Activated T-helper 2 cell treated with anti-CD3 and anti-CD28 coated beads, Interferon-gamma antibody, Interleukin-2, Interleukin-4, amounts not matched to agents 10 μg/mL and 5 μg/mL and 100 μg/mL, durations not matched to agents 14 hours and 24 hours and 36 hours (primary cell): ENCODE data around the gene CHST9. TPM values are rescaled to one million over a fixed set of nuclear protein-coding genes. Genes with fewer than 3 reads are reported as not detected.
"Not testable (repeated sequence)": the region's sequence is repeated elsewhere in the genome, so short reads cannot be mapped to it uniquely, and the experiment has no call there.

Source experiments
- DNase-seq: peaks from one replicate; pipeline ENCODE4 v3.0.0; 2021; ENCODE audit warnings: low spot score
- H3K27ac Mint-ChIP-seq: one replicate; pipeline ENCODE4 v1.8.0; 2021; ENCODE audit warnings: mixed read lengths
- H3K27me3 Mint-ChIP-seq: one replicate; pipeline ENCODE4 v1.8.0; 2021; ENCODE audit warnings: low read depth, mixed read lengths
- H3K36me3 Mint-ChIP-seq: one replicate; pipeline ENCODE4 v1.8.0; 2021; ENCODE audit warnings: low read depth, mixed read lengths
- H3K4me1 Mint-ChIP-seq: one replicate; pipeline ENCODE4 v1.8.0; 2021; ENCODE audit warnings: low read depth, mixed read lengths
- H3K4me3 Mint-ChIP-seq: one replicate; pipeline ENCODE4 v1.8.0; 2021; ENCODE audit warnings: low read depth, mild to moderate bottlenecking, moderate library complexity, mixed read lengths
- H3K9me3 Mint-ChIP-seq: one replicate; pipeline ENCODE4 v1.8.0; 2021; ENCODE audit warnings: mixed read lengths
- intact Hi-C: fragments of 100-400 bp; cut with micrococcal nuclease; formaldehyde crosslinking; loops from one replicate; pipeline ENCODE4 v1.15.1; 2023
- total RNA-seq: library from RNA; stranded (reverse); gene quantifications from 2 replicates; pipeline ENCODE4 v1.2.3, GENCODE V29; 2022

Gene CHST9
- total RNA-seq, 1 donor from 2014 or later: not detected

DNA sequence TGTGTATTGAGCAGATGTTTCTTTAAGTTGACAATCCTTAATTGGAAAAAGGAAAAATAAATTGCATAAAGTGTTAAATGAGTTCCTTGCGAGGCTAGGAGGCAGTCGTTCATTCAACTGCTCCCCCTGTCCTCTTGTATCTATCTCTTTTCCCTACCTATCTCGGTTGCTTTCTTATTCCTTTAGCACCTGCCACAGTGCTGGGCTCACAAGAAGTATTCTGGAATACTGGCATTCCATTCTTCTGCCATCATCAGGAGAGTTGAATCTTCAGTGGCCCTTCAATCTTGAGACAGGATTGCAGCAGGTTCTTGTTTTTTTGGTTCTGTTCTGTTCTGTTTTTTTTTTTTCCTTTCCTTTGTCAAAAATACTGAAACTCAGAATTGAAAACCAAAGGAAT, 176.5 kb downstream of the CHST9 start:
- no peaks in the 10 kb centered on the region for H3K9me3 Mint-ChIP-seq
- no peak overlapping the region for H3K27ac Mint-ChIP-seq
- H3K27me3 Mint-ChIP-seq: no peaks in the 10 kb centered on the region
- no peaks in the 10 kb centered on the region for H3K4me1 Mint-ChIP-seq
- H3K36me3 Mint-ChIP-seq: no peaks in the 10 kb centered on the region
- intact Hi-C loops: no loop called here
- no peak for DNase-seq
- H3K4me3 Mint-ChIP-seq: no peak overlapping the region

DNA sequence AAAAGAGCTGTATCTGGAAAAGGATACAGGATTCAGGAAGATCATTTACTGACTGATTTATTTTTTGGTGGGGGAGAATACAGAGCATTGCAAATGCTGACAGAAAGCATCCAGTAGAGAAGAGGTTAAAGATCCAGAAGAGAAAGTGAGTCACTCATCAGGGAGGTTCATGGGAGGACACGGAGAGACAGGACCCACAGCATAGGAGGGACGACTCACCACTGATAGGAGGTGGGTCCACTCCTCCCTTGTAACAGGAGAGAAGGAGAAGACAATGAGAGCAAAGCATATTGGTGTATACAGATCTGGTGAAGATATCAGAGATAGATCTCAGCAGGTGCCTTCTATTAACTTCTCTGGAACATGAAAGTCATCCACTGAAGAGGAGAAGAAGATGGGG, 177.2 kb downstream of the CHST9 start:
- Mint-ChIP-seq H3K4me1 (no peaks in the 10 kb centered on the region), H3K27ac (no peak overlapping the region), H3K4me3 (no peak overlapping the region), H3K27me3 (no peaks in the 10 kb centered on the region), H3K9me3 (no peaks in the 10 kb centered on the region), H3K36me3 (no peaks in the 10 kb centered on the region)
- DNase-seq: no peak
- intact Hi-C loops: no loop called here

DNA sequence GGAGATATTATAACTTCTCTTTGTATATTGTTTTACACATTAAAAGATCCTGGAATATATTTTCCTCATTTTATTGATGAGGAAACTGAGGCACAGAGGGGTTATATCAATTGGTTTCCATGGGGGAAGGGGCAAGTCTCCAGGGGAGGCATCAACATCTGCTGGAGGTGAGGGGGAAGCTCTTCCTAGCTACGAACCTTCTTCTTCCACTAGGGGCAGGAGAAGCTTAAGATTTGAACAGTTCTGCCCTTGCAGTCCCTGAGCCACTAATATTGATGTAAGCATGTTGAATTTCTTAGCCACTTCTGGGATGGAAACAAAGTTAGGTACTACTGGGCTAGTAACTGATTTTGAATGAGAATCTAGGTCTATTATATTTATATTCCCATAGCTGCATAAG, 179.5 kb downstream of the CHST9 start:
- Mint-ChIP-seq H3K36me3 (no peaks in the 10 kb centered on the region), H3K27me3 (no peaks in the 10 kb centered on the region), H3K4me1 (no peaks in the 10 kb centered on the region), H3K27ac (no peak overlapping the region), H3K9me3 (no peaks in the 10 kb centered on the region), H3K4me3 (no peak overlapping the region)
- intact Hi-C loops: no loop called here
- no peak for DNase-seq

DNA sequence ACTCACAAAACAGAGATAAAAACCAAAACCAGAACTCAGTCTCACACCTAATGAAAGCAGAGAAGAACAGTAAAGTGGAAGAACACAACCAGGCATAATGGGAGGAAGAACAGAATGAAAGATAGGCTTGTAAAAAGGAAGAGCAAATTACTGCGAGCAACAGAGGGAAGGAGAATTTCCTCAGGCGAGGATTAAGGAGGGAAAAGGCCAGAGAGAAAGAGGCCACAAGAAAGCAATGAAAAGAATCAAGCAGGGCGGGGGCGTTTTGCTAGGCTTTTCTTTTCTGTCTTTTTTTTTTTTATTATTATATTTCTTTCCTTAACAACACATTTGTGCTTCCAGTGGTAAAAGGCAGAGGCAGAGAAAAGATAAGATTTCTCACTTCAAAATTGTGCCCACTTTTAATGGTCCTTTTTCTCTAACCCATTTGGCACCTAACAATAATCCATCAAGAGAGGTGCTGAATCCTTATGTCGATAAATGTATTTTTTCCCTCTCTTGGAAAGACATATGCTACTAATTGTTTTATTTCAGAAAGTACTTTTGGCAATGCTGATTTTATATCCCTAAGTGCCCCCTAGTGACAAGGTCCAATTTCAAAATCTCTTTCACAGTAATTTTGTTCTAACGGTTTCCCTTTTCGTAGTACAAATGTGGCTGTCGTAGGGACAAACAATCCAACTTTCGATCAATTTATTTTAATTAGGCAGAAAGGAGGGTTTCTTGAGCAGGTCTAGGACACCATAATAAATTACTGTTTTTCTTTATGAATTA, 180.9 kb downstream of the CHST9 start:
- no peaks in the 10 kb centered on the region for H3K36me3 Mint-ChIP-seq
- no peaks in the 10 kb centered on the region for H3K27me3 Mint-ChIP-seq
- DNase-seq: no peak
- no peaks in the 10 kb centered on the region for H3K4me1 Mint-ChIP-seq
- H3K27ac Mint-ChIP-seq: no peak overlapping the region
- no peak overlapping the region for H3K4me3 Mint-ChIP-seq
- H3K9me3 Mint-ChIP-seq: no peaks in the 10 kb centered on the region
- intact Hi-C loops: no loop called here

DNA sequence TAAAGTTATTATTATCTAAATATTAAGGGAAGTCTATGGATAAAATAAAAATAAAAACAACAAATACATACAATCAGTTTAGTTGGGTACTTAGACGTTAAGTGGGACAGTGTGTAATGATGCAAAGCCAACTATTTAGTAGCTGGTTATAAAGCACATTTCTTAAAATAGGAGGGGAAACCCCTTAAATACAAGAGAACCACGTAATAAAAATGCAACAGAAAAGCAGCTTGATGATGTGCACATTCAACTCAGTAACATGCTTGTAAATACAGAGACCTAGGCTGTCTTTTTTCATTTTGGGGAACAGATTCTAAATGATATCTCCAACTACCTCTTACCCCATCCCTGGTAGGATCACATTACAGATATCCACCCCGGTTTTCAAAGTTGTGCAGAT, 185.3 kb downstream of the CHST9 start:
- Mint-ChIP-seq H3K36me3 (no peaks in the 10 kb centered on the region), H3K4me3 (no peak overlapping the region), H3K9me3 (no peaks in the 10 kb centered on the region), H3K4me1 (no peaks in the 10 kb centered on the region), H3K27me3 (no peaks in the 10 kb centered on the region), H3K27ac (no peak overlapping the region)
- intact Hi-C loops: no loop called here
- DNase-seq: no peak

DNA sequence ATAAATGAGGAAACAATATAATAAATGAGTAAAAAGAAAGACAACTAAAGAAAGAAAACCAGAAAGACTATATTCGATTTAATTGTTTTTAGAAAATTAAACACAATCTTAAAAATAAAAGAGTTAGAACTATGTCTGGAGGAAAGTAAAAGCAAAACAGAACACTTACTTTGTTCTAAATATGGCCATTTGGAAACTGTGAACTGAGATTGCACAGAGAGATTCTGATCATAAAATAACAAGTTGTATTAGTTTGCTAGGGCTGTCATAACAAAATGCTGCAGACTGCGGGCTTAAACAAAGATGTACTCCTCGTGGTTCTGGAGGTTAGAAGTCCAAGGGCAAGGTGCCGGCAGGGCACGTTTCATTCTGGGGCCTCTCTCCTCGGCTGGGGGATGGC, 191.5 kb downstream of the CHST9 start:
- Mint-ChIP-seq H3K27me3 (no peaks in the 10 kb centered on the region), H3K4me1 (no peaks in the 10 kb centered on the region), H3K9me3 (no peaks in the 10 kb centered on the region), H3K27ac (no peak overlapping the region), H3K4me3 (no peak overlapping the region), H3K36me3 (no peaks in the 10 kb centered on the region)
- intact Hi-C loops: no loop called here
- no peak for DNase-seq

DNA sequence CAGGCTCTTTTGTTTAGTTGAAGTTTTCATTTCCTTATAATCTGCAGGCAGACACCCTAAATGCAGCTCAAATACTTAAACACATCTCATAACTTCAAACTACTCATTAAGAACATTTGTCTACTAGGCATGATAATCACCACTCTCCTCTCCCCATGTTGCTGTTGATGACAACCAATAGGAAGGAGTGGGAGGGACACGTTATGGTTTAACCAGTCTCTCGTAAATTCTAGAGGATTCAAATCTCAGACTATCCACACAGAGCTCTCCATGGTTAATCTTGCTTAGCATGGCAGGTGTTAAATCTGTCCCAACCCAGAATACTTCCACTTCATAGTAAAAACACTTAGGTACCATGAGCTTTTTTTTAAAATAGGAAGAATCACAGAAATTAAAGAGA, 192.2 kb downstream of the CHST9 start:
- Mint-ChIP-seq H3K4me1 (no peaks in the 10 kb centered on the region), H3K27ac (no peak overlapping the region), H3K27me3 (no peaks in the 10 kb centered on the region), H3K4me3 (no peak overlapping the region), H3K9me3 (no peaks in the 10 kb centered on the region), H3K36me3 (no peaks in the 10 kb centered on the region)
- no peak for DNase-seq
- intact Hi-C loops: no loop called here

DNA sequence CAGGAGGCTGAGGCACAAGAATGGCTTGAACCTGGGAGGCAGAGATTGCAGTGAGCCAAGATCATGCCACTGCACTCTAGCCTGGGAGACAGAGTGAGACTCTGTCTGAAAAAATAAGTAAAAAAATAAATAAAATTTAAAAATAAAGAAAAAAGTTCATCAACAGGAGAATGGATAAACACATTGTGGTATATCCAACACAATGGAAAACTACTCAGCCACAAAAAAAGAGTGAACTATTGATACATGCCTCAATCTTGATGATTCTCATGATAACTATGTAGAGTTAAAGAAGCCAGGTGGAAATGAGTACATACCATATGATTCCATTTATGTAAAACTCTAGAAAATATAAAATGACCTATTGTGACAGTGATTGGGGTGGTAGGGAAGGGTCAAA, 195.3 kb downstream of the CHST9 start:
- H3K27ac Mint-ChIP-seq: no peak overlapping the region
- H3K36me3 Mint-ChIP-seq: no peaks in the 10 kb centered on the region
- intact Hi-C loops: no loop called here
- no peak for DNase-seq
- H3K27me3 Mint-ChIP-seq: no peaks in the 10 kb centered on the region
- H3K4me3 Mint-ChIP-seq: no peak overlapping the region
- H3K4me1 Mint-ChIP-seq: no peaks in the 10 kb centered on the region
- H3K9me3 Mint-ChIP-seq: no peaks in the 10 kb centered on the region

DNA sequence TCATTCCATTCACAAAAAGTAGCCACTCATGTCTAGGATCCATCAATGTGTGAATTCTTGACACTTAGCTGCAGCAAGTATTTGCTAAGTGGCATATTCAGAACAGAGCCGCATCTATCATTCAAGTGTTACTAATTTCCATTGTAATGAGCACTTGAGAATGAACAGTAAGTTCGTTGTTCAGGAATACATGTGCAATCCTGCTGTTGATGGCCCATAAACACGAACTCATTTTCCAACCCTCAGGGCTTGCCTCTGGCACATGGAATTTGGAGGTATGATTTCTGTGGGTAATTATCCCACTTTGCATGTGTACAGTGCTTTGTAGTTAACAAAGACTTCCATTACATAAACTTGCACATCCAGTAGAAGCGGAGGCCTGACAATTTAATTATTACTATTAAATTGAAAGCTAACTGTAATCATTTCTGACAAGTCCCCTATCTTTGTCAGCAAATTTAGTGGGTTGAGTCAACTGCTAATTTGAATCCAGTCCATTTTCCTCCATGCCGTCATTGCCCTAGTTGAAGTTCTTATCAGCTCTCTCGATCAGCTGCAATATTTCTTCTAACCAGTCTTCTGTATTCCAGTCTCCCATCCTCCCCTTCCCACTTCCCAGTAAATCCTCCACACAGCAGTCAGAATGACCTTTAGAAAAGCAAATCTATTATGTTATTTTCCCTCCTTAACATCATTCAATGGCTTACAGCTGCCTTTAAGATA, 203.6 kb downstream of the CHST9 start:
- Mint-ChIP-seq H3K9me3 (no peaks in the 10 kb centered on the region), H3K4me1 (no peaks in the 10 kb centered on the region), H3K27ac (no peak overlapping the region), H3K36me3 (no peaks in the 10 kb centered on the region), H3K4me3 (no peak overlapping the region), H3K27me3 (no peaks in the 10 kb centered on the region)
- intact Hi-C loops: no loop called here
- DNase-seq: no peak

DNA sequence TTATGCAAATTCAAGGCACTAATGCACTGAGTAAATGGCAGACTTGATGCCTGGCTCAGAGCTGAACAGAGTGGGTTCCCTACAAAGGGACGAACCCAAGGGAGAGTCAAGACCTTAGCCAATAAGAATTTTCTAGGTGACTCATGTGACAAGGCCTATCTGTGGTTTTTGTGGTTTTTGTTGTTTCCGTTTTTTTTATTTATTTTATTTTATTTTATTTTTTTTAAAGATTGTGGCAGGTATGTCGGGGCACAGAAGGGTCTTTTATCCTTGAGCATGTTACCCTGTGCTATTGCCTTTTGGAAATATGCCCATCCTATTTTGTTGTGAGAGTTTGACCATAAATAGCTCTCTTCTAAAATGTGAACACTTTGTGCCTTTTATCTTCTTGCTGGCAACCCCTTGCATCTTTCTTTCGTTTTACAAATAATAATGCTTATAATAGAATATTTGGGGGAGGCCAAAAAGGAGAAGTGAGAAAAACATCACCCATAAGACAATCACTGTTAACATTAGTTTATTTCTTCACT, 206.2 kb downstream of the CHST9 start:
- Mint-ChIP-seq H3K27me3 (no peaks in the 10 kb centered on the region), H3K4me3 (no peak overlapping the region), H3K9me3 (no peaks in the 10 kb centered on the region), H3K4me1 (no peaks in the 10 kb centered on the region), H3K27ac (no peak overlapping the region), H3K36me3 (no peaks in the 10 kb centered on the region)
- no peak for DNase-seq
- intact Hi-C loops: no loop called here

DNA sequence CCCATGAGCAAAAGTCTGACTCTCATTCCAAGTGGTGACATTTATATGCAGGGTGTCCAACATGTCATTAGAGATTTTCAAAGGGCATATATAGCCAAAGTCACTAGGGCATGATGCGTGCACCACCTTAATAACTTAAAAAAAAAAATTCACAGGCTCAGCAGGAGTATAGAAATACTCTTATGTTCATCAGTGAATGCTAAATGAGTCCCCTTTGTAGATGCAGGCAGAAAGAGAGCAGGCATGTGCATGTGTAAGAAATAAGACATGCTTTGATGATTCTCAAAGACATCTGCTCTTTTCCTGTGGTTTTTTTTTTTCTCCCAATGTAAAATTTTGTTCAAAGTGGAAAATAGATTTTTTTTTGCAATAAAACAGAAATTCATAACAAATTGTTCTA, 207.3 kb downstream of the CHST9 start:
- no peaks in the 10 kb centered on the region for H3K27me3 Mint-ChIP-seq
- no peaks in the 10 kb centered on the region for H3K9me3 Mint-ChIP-seq
- H3K4me3 Mint-ChIP-seq: no peak overlapping the region
- DNase-seq: no peak
- intact Hi-C loops: no loop called here
- no peaks in the 10 kb centered on the region for H3K4me1 Mint-ChIP-seq
- H3K36me3 Mint-ChIP-seq: no peaks in the 10 kb centered on the region
- no peak overlapping the region for H3K27ac Mint-ChIP-seq

DNA sequence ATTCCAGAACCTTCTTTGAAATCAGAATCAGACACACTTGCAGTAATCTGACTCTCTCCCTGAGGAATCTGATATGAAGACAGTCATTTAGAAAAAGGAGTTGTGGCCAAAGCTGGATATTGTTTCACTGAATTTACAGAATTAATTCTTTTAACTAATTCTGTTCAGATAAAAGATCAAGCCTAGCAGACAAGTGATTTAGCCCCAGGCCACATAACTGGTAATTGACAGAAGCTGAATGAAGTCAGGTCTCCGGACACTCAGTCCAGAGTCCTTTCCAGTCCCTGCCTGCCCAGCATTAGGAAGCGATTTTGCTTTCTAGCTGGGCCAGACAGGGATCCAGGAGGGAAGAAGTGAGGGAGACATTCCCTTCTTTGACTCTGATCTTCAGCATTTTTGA, 208.9 kb downstream of the CHST9 start:
- Mint-ChIP-seq H3K9me3 (no peaks in the 10 kb centered on the region), H3K27me3 (no peaks in the 10 kb centered on the region), H3K4me1 (no peaks in the 10 kb centered on the region), H3K4me3 (no peak overlapping the region), H3K27ac (no peak overlapping the region), H3K36me3 (no peaks in the 10 kb centered on the region)
- intact Hi-C loops: no loop called here
- no peak for DNase-seq

DNA sequence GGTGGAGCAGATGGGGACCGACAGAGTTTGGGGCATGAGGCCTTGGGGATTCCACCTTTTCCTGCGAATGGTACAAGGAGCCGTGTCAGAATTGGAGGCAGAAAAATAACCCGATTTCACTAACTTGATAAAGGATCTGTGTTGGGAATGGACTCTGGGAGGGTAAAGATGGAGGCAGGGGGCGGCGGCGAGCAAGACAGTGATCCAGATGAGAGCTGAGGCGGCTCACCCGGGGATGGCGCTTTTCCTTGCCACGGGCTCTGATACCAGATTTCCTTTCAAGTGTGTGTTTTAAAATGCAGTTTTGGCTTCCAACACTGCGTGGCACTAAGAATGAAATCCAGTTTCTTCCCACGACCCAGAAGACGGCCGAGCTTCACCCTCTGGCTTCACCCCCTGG, 212.6 kb downstream of the CHST9 start:
- H3K4me3 Mint-ChIP-seq, H3K9me3 Mint-ChIP-seq, H3K27me3 Mint-ChIP-seq, intact Hi-C loops, H3K27ac Mint-ChIP-seq, DNase-seq, H3K4me1 Mint-ChIP-seq, H3K36me3 Mint-ChIP-seq: not testable (repeated sequence)
